NB4 (cell line): Measurements from ENCODE around the gene SOX13.

ENCODE experiments used
- DNase-seq: peaks from one replicate; pipeline ENCODE4 v3.0.0; 2010; ENCODE audit warnings: low read depth
- H3K4me3 ChIP-seq: one replicate; pipeline ENCODE4 v1.5.1; 2011; ENCODE audit warnings: mild to moderate bottlenecking, low read depth, low read length, moderate library complexity
- CTCF ChIP-seq: IDR thresholded peaks from one replicate; pipeline ENCODE4 v1.5.1; 2012; ENCODE audit warnings: low read depth, low read length
- MAX ChIP-seq: IDR thresholded peaks from 2 replicates; pipeline ENCODE4 v1.6.1; 2011; ENCODE audit warnings: low read depth, low read length
- MYC ChIP-seq: IDR thresholded peaks from 2 replicates; pipeline ENCODE4 v1.6.1; 2011; ENCODE audit warnings: low read depth, low read length
- POLR2A ChIP-seq: IDR thresholded peaks from 2 replicates; pipeline ENCODE4 v1.6.1; 2011; ENCODE audit warnings: mild to moderate bottlenecking; ENCODE audit not compliant: insufficient read length; ENCODE audit errors: extremely low read depth

Gene SOX13

GRCh38 chr1:204155881-204156280 is 83.0 kb downstream of the SOX13 start:
- DNase-seq, result no peak
- no peak overlapping the region for H3K4me3 ChIP-seq
- TF ChIP-seq MYC (no peak), POLR2A (no peak), MAX (no peak), CTCF (no peak)

GRCh38 chr1:204157962-204158361 is 85.0 kb downstream of the SOX13 start:
- no peak for DNase-seq
- no peak overlapping the region for H3K4me3 ChIP-seq
- TF ChIP-seq MYC (no peak), MAX (no peak), CTCF (no peak), POLR2A (no peak)

GRCh38 chr1:204161609-204162493 is 88.9 kb downstream of the SOX13 start:
- no peak for TF ChIP-seq MYC
- TF ChIP-seq MAX, result no peak
- TF ChIP-seq POLR2A, result no peak
- TF ChIP-seq CTCF, result no peak
- H3K4me3 ChIP-seq, result no peak overlapping the region
- DNase-seq, result no peak

- no peak for TF ChIP-seq MYC
- TF ChIP-seq CTCF, result peak; percentile 90
- DNase-seq, result peak; percentile 69
- no peak overlapping the region for H3K4me3 ChIP-seq
Measured at GRCh38 chr1:204162494-204163074, 89.7 kb downstream of the SOX13 start.

GRCh38 chr1:204166219-204166618 is 93.3 kb downstream of the SOX13 start, which contains the start of gene REN:
REN (minus strand) TSS chr1:204166337; CDS start chr1:204166293, 44 bp downstream.
- no peak for DNase-seq
- no peak within 1 kb of the TSS for H3K4me3 ChIP-seq
- TF ChIP-seq POLR2A (no peak), MYC (no peak), MAX (no peak), CTCF (no peak)
